GM18508 (cell line): Measurements from ENCODE around the gene NR3C2.
"Not testable (repeated sequence)": the region's sequence is repeated elsewhere in the genome, so short reads cannot be mapped to it uniquely, and the experiment has no call there.

ENCODE experiments used
- ATAC-seq: cut with Tn5 transposase; IDR thresholded peaks from one replicate; pipeline ENCODE4 v1.9.1; 2021; ENCODE audit warnings: moderate number of reproducible peaks; ENCODE audit not compliant: insufficient read depth, unreplicated experiment

Gene NR3C2

DNA sequence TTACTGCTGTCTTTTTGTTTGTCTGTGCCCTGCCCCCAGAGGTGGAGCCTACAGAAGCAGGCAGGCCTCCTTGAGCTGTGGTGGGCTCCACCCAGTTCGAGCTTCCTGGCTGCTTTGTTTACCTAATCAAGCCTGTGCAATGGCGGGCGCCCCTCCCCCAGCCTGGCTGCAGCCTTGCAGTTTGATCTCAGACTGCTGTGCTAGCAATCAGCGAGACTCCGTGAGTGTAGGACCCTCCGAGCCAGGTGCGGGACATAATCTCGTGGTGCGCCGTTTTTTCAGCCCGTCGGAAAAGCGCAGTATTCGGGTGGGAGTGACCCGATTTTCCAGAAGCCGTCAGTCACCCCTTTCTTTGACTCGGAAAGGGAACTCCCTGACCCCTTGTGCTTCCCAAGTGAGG is 118.9 kb downstream of the NR3C2 start:
- not testable (repeated sequence) for ATAC-seq

DNA sequence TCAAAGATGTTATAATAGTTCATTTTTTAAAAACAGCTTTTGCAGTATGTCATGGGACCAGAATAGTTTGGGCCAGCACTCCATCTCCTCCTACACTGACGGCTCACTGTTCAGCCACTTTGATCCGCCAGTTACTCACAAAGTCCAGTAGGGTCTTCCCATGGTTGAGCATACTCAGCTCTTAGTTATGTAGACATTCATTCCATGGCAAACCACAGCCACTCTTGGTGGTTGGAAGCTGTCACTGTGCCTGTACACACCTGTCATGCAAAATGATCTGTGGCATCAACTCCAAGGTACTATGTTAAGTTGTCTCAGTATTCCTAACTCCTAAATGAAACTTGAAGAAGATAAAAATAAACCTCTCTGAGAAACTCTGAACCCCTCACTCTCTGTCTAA is 127.2 kb downstream of the NR3C2 start:
- no peak for ATAC-seq

DNA sequence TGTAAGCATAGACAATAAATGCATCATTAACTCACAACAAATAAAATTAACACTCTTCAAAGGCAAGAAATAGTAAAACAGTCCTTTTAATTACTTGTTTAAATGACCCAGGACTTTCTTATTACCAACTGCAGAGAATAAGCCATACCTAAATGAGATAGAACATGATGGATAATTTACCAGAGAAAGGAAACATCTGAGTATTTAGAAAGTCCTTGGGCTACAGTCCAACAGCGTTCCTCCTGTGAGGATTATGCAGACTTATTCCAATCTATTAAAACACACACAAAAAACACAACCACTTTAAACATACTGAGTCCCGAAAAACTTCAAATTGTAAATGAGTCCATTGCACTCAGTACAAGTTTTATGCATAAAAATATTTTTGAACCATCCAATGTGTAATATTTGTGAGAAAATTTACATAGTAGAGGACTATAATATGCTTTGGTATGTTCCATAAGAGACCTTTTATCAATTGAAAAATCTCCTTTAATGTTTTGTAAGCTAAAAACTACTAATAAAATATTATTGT is 129.2 kb downstream of the NR3C2 start:
- no peak for ATAC-seq

- ATAC-seq, result no peak
These were observed 130.7 kb downstream of the NR3C2 start for GRCh38 chr4:148311526-148311925.

GRCh38 chr4:148310756-148311155 is 131.5 kb downstream of the NR3C2 start:
- ATAC-seq, result no peak

- ATAC-seq, result no peak
These were observed 136.5 kb downstream of the NR3C2 start for GRCh38 chr4:148305751-148306150.

DNA sequence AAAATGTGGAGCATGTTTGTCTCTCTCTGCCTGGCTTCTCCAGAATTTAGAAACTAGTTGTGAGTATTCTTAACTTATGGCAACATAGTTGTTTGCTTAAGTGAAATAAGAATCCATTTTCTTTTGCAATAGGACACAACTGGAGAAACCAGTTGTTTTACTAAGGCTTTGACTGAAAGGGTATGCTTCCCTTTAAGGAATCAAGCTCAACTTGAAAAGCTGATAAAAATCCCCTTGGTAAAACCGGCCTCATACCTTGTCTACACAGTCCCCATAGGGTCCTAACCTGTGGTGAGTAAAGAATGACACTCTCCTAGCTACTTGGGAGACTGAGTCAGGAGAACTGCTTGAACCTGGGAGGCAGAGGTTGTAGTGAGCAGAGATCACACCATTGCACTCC is 139.8 kb downstream of the NR3C2 start:
- no peak for ATAC-seq

- ATAC-seq, result no peak
These were observed 141.3 kb downstream of the NR3C2 start for GRCh38 chr4:148300877-148301276.

- ATAC-seq, result no peak
These were observed 142.9 kb downstream of the NR3C2 start for GRCh38 chr4:148299337-148299736.

- no peak for ATAC-seq
These were observed 145.7 kb downstream of the NR3C2 start for GRCh38 chr4:148296498-148296897.

GRCh38 chr4:148295642-148296041 is 146.6 kb downstream of the NR3C2 start:
- no peak for ATAC-seq

DNA sequence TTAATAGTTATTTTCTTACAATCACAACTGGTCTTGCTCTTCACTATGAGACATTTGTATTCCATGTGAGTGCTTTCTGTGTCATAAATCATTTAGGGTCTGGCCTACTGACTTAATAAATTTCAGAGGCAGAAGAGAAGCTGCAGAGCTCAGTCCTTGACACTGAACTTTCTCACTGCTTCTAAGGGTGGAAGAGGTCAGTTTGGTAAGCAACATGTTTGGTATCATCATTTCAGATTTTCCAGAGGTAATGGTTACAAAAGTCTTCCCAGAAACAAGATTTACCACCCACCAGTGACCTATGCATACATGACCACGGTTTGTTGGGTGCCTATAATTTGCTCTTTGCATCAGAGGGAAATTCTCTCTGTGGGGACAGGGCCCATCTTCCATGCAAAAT is 148.6 kb downstream of the NR3C2 start:
- ATAC-seq, result no peak

DNA sequence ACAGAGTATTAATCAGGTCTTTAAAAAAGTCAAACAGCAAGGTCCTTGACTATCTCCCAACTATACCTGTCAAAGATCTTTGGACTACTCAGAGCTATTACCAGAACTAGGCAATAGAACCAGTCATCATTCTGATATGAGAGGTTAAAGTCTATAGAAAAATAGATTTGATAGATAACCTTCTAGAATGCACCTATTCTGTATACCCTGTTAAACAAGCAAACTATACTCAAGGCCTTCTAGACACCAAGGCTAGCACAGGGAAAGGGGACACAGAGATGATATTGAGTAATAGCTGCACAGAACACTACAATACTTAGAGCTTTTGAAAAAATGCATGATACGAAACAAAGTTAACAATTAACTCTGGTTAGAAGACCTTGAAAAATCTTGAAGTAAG is 149.5 kb downstream of the NR3C2 start:
- ATAC-seq, result no peak

GRCh38 chr4:148289740-148290139 is 152.5 kb downstream of the NR3C2 start:
- no peak for ATAC-seq

GRCh38 chr4:148288448-148288847 is 153.8 kb downstream of the NR3C2 start:
- ATAC-seq, result no peak

- ATAC-seq, result no peak
These were observed 155.1 kb downstream of the NR3C2 start for GRCh38 chr4:148287111-148287510.

GRCh38 chr4:148286012-148286411 is 156.2 kb downstream of the NR3C2 start:
- no peak for ATAC-seq

- no peak for ATAC-seq
These were observed 158.5 kb downstream of the NR3C2 start for GRCh38 chr4:148283665-148284064.

DNA sequence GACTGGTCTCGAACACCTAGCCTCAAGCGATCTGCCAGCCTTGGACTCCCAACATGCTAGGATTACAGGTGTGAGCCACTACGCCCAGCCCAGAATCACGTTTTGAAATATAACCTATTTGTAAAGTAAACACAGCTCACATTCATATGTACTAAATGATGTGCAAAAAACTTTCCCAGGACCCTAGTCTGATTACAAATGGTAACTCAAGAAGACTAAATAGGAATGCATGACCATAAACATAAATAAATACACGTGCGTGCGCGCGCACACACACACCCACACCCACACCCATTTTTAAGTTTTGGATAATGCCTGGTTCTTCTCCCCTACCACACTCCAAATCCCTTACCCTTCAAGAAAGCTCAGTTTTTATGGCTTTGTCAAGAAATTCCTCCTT is 163.9 kb downstream of the NR3C2 start:
- ATAC-seq, result no peak

- no peak for ATAC-seq
These were observed 166.9 kb downstream of the NR3C2 start for GRCh38 chr4:148275266-148275665.

- no peak for ATAC-seq
These were observed 168.7 kb downstream of the NR3C2 start for GRCh38 chr4:148273501-148273986.

- ATAC-seq, result no peak
These were observed 171.0 kb downstream of the NR3C2 start for GRCh38 chr4:148271166-148271565.

- ATAC-seq, result no peak
These were observed 171.6 kb downstream of the NR3C2 start for GRCh38 chr4:148270630-148271029.
